ENCODE data around the gene JAK1.

DNA sequence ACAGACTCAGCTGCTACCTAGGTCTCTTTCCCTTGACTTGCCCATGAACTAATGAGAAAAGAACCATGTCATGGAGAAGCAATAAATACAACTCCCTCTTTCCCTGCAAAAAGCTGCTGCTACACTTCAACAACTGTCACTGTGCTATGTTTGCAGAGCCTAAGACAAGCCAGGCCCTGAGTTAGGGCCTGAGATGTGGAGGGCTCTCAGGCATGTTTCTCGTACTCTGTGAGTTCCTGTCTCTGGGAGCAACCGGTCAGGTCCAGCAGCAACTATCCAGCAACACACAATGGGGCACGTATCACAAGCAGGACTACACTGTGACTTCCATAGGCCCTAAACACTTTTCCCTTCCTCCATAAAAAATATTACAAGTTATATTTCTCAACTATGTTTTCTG lies 91.7 kb downstream of the JAK1 start:
- TF ChIP-seq, protein P1, sequence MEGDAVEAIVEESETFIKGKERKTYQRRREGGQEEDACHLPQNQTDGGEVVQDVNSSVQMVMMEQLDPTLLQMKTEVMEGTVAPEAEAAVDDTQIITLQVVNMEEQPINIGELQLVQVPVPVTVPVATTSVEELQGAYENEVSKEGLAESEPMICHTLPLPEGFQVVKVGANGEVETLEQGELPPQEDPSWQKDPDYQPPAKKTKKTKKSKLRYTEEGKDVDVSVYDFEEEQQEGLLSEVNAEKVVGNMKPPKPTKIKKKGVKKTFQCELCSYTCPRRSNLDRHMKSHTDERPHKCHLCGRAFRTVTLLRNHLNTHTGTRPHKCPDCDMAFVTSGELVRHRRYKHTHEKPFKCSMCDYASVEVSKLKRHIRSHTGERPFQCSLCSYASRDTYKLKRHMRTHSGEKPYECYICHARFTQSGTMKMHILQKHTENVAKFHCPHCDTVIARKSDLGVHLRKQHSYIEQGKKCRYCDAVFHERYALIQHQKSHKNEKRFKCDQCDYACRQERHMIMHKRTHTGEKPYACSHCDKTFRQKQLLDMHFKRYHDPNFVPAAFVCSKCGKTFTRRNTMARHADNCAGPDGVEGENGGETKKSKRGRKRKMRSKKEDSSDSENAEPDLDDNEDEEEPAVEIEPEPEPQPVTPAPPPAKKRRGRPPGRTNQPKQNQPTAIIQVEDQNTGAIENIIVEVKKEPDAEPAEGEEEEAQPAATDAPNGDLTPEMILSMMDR (conservative IDR thresholded peaks at IDR 0.05; ENCODE audit: low read length) = no peak
- no peak for TF ChIP-seq EZH2phosphoT487 (IDR thresholded peaks at IDR 0.05; ENCODE audit: borderline replicate concordance)

All from Loucy (cell line).